ENCODE data around the gene KCNE1. TPM values are rescaled to one million over a fixed set of nuclear protein-coding genes. Genes with fewer than 3 reads are reported as not detected.

The KCNE1 gene
- total RNA-seq, 1 experiment from 2014 or later, result 0.28 TPM

DNA sequence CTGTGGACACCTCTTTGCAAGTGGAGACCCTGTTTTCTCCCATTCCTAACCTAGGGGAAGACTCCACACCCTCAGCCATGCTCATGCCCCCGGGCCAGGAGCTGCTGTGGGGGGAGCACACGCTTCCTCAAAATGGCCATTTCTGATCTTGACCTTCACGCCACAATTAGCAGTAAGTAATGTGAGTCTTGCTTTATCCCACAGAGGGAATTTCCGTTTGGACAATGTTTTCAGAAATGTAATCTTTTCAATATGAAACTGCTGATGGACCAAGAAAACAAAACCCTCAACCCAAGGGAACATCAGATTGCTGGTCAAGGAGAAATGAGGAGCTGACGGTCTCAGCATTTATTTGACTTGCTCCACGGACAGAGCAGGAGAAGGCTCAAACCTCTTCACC lies 8.3 kb upstream of the KCNE1 start:
- BruUV-seq (replicated peaks), result no TSS peak
- no peak overlapping the region for H3K4me3 Mint-ChIP-seq (ENCODE audit: low read depth, unreplicated experiment)
- intact Hi-C loops (cut with micrococcal nuclease; ENCODE audit: unreplicated experiment), result no loop called here
- H3K27me3 Mint-ChIP-seq (ENCODE audit: unreplicated experiment), result no peaks in the 10 kb centered on the region
- DNase-seq, result no peak
- TF ChIP-seq, protein P1, sequence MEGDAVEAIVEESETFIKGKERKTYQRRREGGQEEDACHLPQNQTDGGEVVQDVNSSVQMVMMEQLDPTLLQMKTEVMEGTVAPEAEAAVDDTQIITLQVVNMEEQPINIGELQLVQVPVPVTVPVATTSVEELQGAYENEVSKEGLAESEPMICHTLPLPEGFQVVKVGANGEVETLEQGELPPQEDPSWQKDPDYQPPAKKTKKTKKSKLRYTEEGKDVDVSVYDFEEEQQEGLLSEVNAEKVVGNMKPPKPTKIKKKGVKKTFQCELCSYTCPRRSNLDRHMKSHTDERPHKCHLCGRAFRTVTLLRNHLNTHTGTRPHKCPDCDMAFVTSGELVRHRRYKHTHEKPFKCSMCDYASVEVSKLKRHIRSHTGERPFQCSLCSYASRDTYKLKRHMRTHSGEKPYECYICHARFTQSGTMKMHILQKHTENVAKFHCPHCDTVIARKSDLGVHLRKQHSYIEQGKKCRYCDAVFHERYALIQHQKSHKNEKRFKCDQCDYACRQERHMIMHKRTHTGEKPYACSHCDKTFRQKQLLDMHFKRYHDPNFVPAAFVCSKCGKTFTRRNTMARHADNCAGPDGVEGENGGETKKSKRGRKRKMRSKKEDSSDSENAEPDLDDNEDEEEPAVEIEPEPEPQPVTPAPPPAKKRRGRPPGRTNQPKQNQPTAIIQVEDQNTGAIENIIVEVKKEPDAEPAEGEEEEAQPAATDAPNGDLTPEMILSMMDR (IDR thresholded peaks at IDR 0.05; ENCODE audit: unreplicated experiment), result no peak
- CTCF ChIA-PET, result no interaction called here
- peaks cover 50% of the 10 kb centered on the region for H3K36me3 Mint-ChIP-seq (ENCODE audit: insufficient read depth, unreplicated experiment)
- no peaks in the 10 kb centered on the region for H3K9me3 Mint-ChIP-seq (ENCODE audit: low read depth, unreplicated experiment)
- peaks cover 20% of the 10 kb centered on the region for H3K4me1 Mint-ChIP-seq (ENCODE audit: low read depth, unreplicated experiment)
- no peak overlapping the region for H3K27ac Mint-ChIP-seq (ENCODE audit: unreplicated experiment)

GRCh38 chr21:34519694-34520093 lies 7.7 kb upstream of the KCNE1 start:
- Mint-ChIP-seq H3K4me3 (ENCODE audit: low read depth, unreplicated experiment) (no peak overlapping the region), H3K4me1 (ENCODE audit: low read depth, unreplicated experiment) (peaks cover 14% of the 10 kb centered on the region), H3K9me3 (ENCODE audit: low read depth, unreplicated experiment) (no peaks in the 10 kb centered on the region), H3K36me3 (ENCODE audit: insufficient read depth, unreplicated experiment) (peaks cover 44% of the 10 kb centered on the region), H3K27ac (ENCODE audit: unreplicated experiment) (no peak overlapping the region), H3K27me3 (ENCODE audit: unreplicated experiment) (no peaks in the 10 kb centered on the region)
- BruUV-seq (replicated peaks), result no TSS peak
- CTCF ChIA-PET, result no interaction called here
- TF ChIP-seq, protein P1 (IDR thresholded peaks at IDR 0.05; ENCODE audit: unreplicated experiment), result no peak
- intact Hi-C loops (cut with micrococcal nuclease; ENCODE audit: unreplicated experiment), result no loop called here
- DNase-seq, result no peak

DNA sequence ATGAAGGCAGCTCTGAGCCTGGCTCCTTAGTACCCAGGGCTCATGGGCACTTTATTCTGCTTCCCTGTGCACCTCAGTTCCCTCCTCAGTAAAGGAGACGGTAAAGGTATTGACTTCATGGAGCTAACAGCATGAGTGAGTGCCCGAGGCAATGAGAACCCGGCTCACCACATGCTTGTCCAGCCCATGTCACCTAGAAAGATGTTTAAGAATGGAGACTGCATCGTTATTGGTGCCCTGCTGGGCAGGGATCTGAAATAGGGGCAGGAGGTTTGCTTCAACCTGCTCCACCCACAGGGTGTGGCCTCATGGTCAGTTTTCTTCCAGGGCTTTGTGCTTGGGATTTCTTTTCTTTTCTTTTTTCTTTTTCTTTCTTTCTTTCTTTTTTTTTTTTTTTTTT lies 7.0 kb upstream of the KCNE1 start:
- Mint-ChIP-seq H3K4me1 (ENCODE audit: low read depth, unreplicated experiment) (peaks cover 9% of the 10 kb centered on the region), H3K9me3 (ENCODE audit: low read depth, unreplicated experiment) (no peaks in the 10 kb centered on the region), H3K27ac (ENCODE audit: unreplicated experiment) (no peak overlapping the region), H3K4me3 (ENCODE audit: low read depth, unreplicated experiment) (no peak overlapping the region), H3K27me3 (ENCODE audit: unreplicated experiment) (no peaks in the 10 kb centered on the region), H3K36me3 (ENCODE audit: insufficient read depth, unreplicated experiment) (peaks cover 37% of the 10 kb centered on the region)
- CTCF ChIA-PET, result no interaction called here
- intact Hi-C loops (cut with micrococcal nuclease; ENCODE audit: unreplicated experiment), result no loop called here
- TF ChIP-seq, protein P1 (IDR thresholded peaks at IDR 0.05; ENCODE audit: unreplicated experiment), result no peak
- DNase-seq, result no peak
- BruUV-seq (replicated peaks), result no TSS peak

DNA sequence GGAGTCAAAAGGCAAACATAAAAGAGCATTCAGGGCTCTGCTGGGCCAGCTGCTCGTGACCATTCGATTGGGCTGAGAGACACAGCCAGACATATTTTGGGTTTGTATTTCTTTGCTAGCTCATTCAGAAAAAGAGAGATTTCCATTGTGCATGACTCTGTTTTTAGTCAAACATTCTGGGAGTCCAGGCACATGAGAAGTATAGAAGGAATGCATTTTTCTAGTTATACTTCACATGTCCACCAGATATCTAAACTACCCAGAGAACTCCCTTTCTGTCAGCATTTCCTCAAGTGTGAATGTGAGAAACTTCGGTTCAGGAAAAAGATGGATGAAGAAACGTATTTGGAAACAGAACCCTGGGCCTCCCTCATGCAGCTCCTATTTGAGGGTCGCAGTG lies 6.3 kb upstream of the KCNE1 start:
- DNase-seq, result no peak
- Mint-ChIP-seq H3K4me3 (ENCODE audit: low read depth, unreplicated experiment) (no peak overlapping the region), H3K27ac (ENCODE audit: unreplicated experiment) (peak overlapping the region; percentile 33), H3K27me3 (ENCODE audit: unreplicated experiment) (no peaks in the 10 kb centered on the region), H3K36me3 (ENCODE audit: insufficient read depth, unreplicated experiment) (peaks cover 30% of the 10 kb centered on the region), H3K4me1 (ENCODE audit: low read depth, unreplicated experiment) (peaks cover 9% of the 10 kb centered on the region), H3K9me3 (ENCODE audit: low read depth, unreplicated experiment) (no peaks in the 10 kb centered on the region)
- TF ChIP-seq, protein P1 (IDR thresholded peaks at IDR 0.05; ENCODE audit: unreplicated experiment), result no peak
- intact Hi-C loops (cut with micrococcal nuclease; ENCODE audit: unreplicated experiment), result no loop called here
- CTCF ChIA-PET, result no interaction called here
- no TSS peak for BruUV-seq (replicated peaks)

Measured in Calu3 (cell line).